Stomach smooth muscle (tissue), 2 donors: Measurements from ENCODE around the gene CCDC30.

ENCODE experiments used
- H3K27ac ChIP-seq: one replicate; pipeline ENCODE4 v1.7.0; 2013; ENCODE audit warnings: mild to moderate bottlenecking, low read length, inconsistent platforms
- H3K27me3 ChIP-seq, 2 donors: one replicate each; pipeline ENCODE4 v1.7.0; 2013; ENCODE audit warnings: low read length in 2 of 2; ENCODE audit not compliant: insufficient read depth in 2 of 2, control insufficient read depth in 1 of 2
- H3K36me3 ChIP-seq, 2 donors: one replicate each; pipeline ENCODE4 v1.7.0; 2013; ENCODE audit warnings: low read length in 2 of 2; ENCODE audit not compliant: control insufficient read depth in 2 of 2, insufficient read depth in 2 of 2
- H3K4me1 ChIP-seq: one replicate; pipeline ENCODE4 v1.7.0; 2013; ENCODE audit warnings: low read length; ENCODE audit not compliant: control insufficient read depth, insufficient read depth
- H3K4me3 ChIP-seq, 2 donors: one replicate each; pipeline ENCODE4 v1.7.0; 2013; ENCODE audit warnings: low read length in 2 of 2
- H3K9ac ChIP-seq, 2 donors: one replicate each; pipeline ENCODE4 v1.7.0; 2013; ENCODE audit warnings: low read length in 2 of 2, mild to moderate bottlenecking in 1 of 2
- H3K9me3 ChIP-seq, 2 donors: one replicate each; pipeline ENCODE4 v1.7.0; 2013; ENCODE audit warnings: low read length in 2 of 2; ENCODE audit not compliant: control insufficient read depth in 2 of 2
- donor health status: healthy.
- donor health status: Pancreatic carcinoma.

CCDC30 gene

GRCh38 chr1:42523171-42523570 lies 60.1 kb downstream of the CCDC30 start:
- no peaks in the 10 kb centered on the region for H3K27me3 ChIP-seq
- peaks cover 3 to 6% of the 10 kb centered on the region in 2 donors for H3K9me3 ChIP-seq
- H3K36me3 ChIP-seq, result no peaks in the 10 kb centered on the region
- no peaks in the 10 kb centered on the region for H3K4me1 ChIP-seq
- no peak overlapping the region for H3K4me3 ChIP-seq
- no peak overlapping the region for H3K9ac ChIP-seq
- H3K27ac ChIP-seq, result no peak overlapping the region

DNA sequence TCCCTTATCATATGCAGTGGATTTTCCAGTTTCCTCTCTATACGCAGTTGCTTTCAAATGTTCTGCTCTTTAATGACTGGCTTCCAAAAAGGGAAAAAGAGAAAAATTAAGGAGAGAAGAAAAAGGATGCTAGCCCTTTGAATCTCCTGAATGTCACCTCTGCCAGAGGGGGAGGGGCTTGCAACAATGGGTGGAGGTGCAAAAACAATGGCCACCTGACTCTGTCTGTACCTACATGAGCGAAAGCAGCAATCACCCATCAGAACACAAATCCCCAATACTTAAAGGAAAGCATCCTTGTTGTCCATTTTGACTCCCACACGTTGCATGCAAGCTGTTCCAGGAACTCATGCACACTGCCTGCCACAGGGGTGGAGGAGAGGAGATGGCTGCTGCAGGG lies 61.2 kb downstream of the CCDC30 start:
- Histone ChIP-seq H3K9ac (no peak overlapping the region), H3K4me1 (no peaks in the 10 kb centered on the region), H3K27me3 (no peaks in the 10 kb centered on the region), H3K4me3 (no peak overlapping the region), H3K9me3 (peaks cover 0 to 2% of the 10 kb centered on the region in 2 donors), H3K27ac (no peak overlapping the region), H3K36me3 (no peaks in the 10 kb centered on the region)

DNA sequence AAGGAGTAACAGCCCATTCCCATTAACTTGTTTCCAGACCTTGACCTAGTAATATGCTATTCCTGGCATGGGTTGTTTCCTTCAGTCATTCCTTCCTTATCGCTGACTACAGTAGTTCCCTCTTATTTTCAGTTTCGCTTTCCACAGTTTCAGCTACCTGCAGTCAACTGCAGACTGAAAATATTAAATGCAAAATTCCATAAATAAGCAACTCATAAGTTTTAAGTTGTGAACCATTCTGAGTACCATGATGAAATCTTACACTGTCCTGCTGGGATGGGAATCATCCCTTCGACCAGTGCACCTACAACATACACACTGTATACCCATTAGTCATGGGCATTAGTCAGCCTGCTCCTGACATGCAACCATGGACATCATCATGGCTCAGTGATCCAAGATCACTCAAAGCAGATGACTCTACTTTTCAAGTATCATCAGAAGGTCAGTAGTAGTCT lies 66.7 kb downstream of the CCDC30 start:
- Histone ChIP-seq H3K4me1 (no peaks in the 10 kb centered on the region), H3K27ac (no peak overlapping the region), H3K27me3 (no peaks in the 10 kb centered on the region), H3K4me3 (no peak overlapping the region), H3K9me3 (no peaks in the 10 kb centered on the region), H3K9ac (no peak overlapping the region), H3K36me3 (no peaks in the 10 kb centered on the region)

DNA sequence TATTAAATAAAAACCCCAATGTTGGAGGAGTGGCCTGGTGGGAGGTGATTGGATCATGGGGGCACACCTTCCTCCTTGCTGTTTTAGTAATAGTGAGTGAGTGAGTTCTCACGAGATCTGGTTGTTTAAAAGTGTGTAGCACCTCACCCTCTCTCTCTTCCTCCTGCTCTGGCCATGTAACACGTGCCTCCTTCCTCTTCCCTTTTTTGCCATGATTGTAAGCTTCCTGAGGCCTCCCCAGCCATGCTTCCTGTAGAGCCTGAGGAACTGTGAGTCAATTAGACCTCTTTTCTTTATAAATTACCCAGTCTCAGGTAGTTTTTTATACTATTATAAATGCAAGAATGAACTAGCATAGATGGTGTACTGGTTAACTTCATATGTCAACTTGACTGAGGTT lies 68.0 kb downstream of the CCDC30 start:
- Histone ChIP-seq H3K4me3 (no peak overlapping the region), H3K27me3 (no peaks in the 10 kb centered on the region), H3K27ac (no peak overlapping the region), H3K4me1 (no peaks in the 10 kb centered on the region), H3K36me3 (no peaks in the 10 kb centered on the region), H3K9me3 (no peaks in the 10 kb centered on the region), H3K9ac (no peak overlapping the region)

DNA sequence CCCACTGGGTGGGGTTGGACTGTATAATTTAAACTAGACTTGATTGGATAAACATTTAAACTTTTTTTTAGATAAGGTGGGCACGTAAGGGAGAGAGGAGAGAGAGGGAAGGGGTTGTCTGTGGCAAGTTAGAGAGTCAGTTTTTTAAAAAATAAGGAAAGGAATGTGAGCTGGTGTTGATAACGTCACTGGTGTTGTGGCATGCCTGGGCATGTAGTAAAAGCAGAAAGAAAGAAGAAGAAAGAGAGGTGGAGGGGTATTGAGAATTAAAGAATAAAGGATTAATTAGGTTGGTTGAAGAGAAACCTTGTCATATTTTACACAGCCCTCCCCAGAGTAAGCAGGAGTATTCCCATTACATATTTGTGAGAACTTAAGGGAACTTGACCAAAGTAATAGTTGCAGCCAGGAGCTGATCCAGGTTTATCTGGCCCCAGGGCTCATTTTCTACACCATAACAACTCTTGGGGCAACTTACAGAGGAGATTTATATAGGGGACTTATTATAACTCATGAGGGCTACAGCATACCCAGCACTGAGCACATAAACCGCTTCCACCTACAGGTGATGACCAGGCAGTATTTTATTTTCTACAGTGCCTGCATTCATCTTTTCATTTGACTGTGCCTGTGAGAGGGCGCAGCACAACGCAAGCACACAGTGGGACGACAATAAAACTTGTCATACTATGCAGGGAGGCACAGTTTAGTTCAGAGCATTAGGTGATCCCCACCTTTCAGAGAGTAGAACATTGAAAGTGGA lies 70.2 kb downstream of the CCDC30 start:
- no peaks in the 10 kb centered on the region for H3K36me3 ChIP-seq
- H3K9ac ChIP-seq, result no peak overlapping the region
- no peak overlapping the region for H3K27ac ChIP-seq
- H3K4me1 ChIP-seq, result no peaks in the 10 kb centered on the region
- no peaks in the 10 kb centered on the region for H3K9me3 ChIP-seq
- no peaks in the 10 kb centered on the region for H3K27me3 ChIP-seq
- no peak overlapping the region for H3K4me3 ChIP-seq

- H3K27me3 ChIP-seq, result no peaks in the 10 kb centered on the region
- H3K9me3 ChIP-seq, result no peaks in the 10 kb centered on the region
- H3K4me3 ChIP-seq, result no peak overlapping the region
- H3K36me3 ChIP-seq, result no peaks in the 10 kb centered on the region
- no peaks in the 10 kb centered on the region for H3K4me1 ChIP-seq
- no peak overlapping the region for H3K27ac ChIP-seq
- no peak overlapping the region for H3K9ac ChIP-seq
Measured at GRCh38 chr1:42541104-42541503, 78.0 kb downstream of the CCDC30 start.

DNA sequence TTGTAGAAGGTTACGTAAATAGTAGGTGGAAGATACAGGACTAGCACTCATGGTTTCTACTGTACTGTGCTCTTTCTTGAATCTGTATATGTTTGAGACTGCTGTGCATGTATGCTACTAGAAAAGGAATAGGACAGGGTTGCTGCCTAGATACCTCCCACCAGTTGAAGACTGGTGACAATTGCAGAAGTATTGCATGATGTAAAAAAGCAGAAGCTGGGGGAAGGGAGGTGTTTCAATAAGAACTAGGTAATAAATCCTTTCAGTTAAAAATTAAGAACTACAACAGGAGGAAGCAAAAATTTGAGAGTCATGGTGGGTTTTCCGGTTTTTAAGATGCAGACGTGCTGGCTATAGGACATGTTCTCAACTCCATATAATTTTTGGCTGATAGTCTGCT lies 88.1 kb downstream of the CCDC30 start:
- H3K36me3 ChIP-seq, result no peaks in the 10 kb centered on the region

DNA sequence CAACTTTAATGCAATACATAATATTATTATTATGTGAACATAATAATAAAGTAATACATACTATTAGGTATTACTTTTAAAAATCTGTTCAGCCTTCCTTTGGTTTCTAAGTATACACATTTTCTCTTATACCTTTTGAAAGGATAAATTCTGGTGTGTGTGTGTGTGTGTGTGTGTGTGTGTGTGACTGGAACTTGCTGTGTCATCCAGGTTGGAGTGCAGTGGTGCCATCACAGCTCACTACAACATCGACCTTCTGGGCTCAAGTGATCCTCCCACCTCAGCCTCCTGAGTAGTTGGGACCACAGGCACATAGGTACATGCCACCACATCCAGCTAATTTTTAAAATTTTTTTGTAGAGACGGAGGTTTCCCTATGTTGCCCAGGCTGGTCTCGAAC lies 88.5 kb downstream of the CCDC30 start:
- Histone ChIP-seq H3K4me3 (no peak overlapping the region), H3K4me1 (no peaks in the 10 kb centered on the region), H3K9me3 (no peaks in the 10 kb centered on the region), H3K9ac (no peak overlapping the region), H3K36me3 (no peaks in the 10 kb centered on the region), H3K27ac (no peak overlapping the region), H3K27me3 (no peaks in the 10 kb centered on the region)

More for the DNA sequence above, 88.1 kb downstream of the CCDC30 start:
- Histone ChIP-seq H3K9ac (no peak overlapping the region), H3K27ac (no peak overlapping the region), H3K27me3 (no peaks in the 10 kb centered on the region), H3K4me1 (no peaks in the 10 kb centered on the region), H3K4me3 (no peak overlapping the region), H3K9me3 (no peaks in the 10 kb centered on the region)

DNA sequence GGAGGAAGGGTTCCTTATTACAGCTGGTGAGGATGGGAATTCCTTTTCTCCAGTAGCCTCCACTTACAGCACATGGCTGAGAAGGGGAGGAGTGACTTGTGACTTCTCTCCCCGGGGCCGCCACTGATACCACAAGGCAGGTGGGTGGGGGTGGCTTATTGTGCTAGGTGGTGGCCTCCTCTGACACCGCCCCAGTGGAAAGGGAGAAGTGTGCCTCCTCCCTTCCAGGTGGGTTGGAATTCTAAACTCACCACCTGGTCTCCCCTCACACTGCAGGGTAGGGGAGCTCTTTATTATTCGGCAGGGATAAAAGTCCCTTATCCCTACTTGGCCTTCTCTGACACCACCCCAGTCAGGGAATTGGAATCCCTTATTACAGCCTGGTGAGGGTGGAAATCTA lies 89.5 kb downstream of the CCDC30 start:
- H3K9ac ChIP-seq, result no peak overlapping the region
- no peak overlapping the region for H3K4me3 ChIP-seq
- H3K27me3 ChIP-seq, result no peaks in the 10 kb centered on the region
- H3K4me1 ChIP-seq, result no peaks in the 10 kb centered on the region
- H3K9me3 ChIP-seq, result no peaks in the 10 kb centered on the region
- no peak overlapping the region for H3K27ac ChIP-seq
- H3K36me3 ChIP-seq, result no peaks in the 10 kb centered on the region

GRCh38 chr1:42557230-42557851 lies 94.3 kb downstream of the CCDC30 start:
- no peak overlapping the region for H3K27ac ChIP-seq
- H3K9me3 ChIP-seq, result no peaks in the 10 kb centered on the region
- no peaks in the 10 kb centered on the region for H3K27me3 ChIP-seq
- H3K36me3 ChIP-seq, result no peaks in the 10 kb centered on the region
- H3K9ac ChIP-seq, result no peak overlapping the region
- no peaks in the 10 kb centered on the region for H3K4me1 ChIP-seq
- no peak overlapping the region for H3K4me3 ChIP-seq

DNA sequence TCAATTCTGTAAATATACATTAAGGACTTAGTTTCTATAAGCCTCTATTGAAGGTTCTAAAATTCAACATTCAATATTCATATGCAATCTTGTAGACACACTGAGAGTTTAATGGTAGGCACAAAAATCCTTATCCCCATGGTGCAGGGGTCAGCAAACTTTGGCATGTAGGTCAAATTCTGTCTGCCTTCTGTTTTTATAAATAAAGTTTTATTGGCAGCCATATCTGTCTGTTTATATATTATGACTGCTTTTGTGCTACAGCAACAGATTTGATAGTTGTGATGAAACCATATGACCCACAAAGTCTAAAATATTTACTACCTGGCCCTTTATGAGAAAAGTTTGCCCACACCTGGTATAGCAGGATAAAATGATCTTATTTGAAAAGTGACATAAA lies 104.0 kb downstream of the CCDC30 start:
- no peaks in the 10 kb centered on the region for H3K9me3 ChIP-seq
- no peaks in the 10 kb centered on the region for H3K36me3 ChIP-seq
- H3K27me3 ChIP-seq, result no peaks in the 10 kb centered on the region
- no peaks in the 10 kb centered on the region for H3K4me1 ChIP-seq
- no peak overlapping the region for H3K27ac ChIP-seq
- no peak overlapping the region for H3K9ac ChIP-seq
- H3K4me3 ChIP-seq, result no peak overlapping the region
